GM12878 (cell line): Measurements from ENCODE around the gene PROP1. TPM values are rescaled to one million over a fixed set of nuclear protein-coding genes. Genes with fewer than 3 reads are reported as not detected.
"Not testable (repeated sequence)": the region's sequence is repeated elsewhere in the genome, so short reads cannot be mapped to it uniquely, and the experiment has no call there.

Experiments used
- ATAC-seq: fragments of 200-7000 bp; cut with Tn5 transposase; 3 replicates; pipeline ENCODE4 v1.9.1; 2020; ENCODE audit warnings: mild to moderate bottlenecking, moderate library complexity
- BruUV-seq: library from RNA; stranded (reverse); fragments of 400-500 nt; replicated peaks from 2 replicates; lab custom pipeline; 2021; lab: Mats Ljungman, UMichigan
- CTCF ChIA-PET: fragments of 300-600 bp; sonication (Branson Sonifier 250); formaldehyde crosslinking; extraction: SDS; loops from one replicate; lab custom pipeline; 2021; ENCODE audit warnings: inconsistent platforms; lab: Yijun Ruan, JAX
- POLR2A ChIA-PET: fragments of 350-600 bp; formaldehyde crosslinking; extraction: SDS; loops from one replicate; lab custom pipeline; 2021; ENCODE audit warnings: inconsistent platforms; lab: Charles Lee
- RAD21 ChIA-PET: fragments of 300-600 bp; sonication (Branson Sonifier 250); formaldehyde crosslinking; loops from one replicate; lab custom pipeline; 2023; ENCODE audit warnings: antibody characterized with exemption; ENCODE audit not compliant: unreplicated experiment; lab: Charles Lee
- SMC1A ChIA-PET: fragments of 300-600 bp; sonication (Branson Sonifier 250); formaldehyde crosslinking; loops from one replicate; lab custom pipeline; 2023; ENCODE audit not compliant: unreplicated experiment, uncharacterized antibody; lab: Charles Lee
- DNase-seq: peaks from one replicate; pipeline ENCODE4 v3.0.0-alpha.2; 2011; ENCODE audit warnings: low read depth, low spot score
- FAIRE-seq: peaks from 3 replicates; lab custom pipeline; 2011; peaks lifted over from hg19 to GRCh38; lab: Jason Lieb, UNC
- H2AFZ ChIP-seq: 2 replicates; pipeline ENCODE4 v1.6.0; 2011; ENCODE audit warnings: low read depth, low read length, control low read depth; ENCODE audit not compliant: control insufficient read depth
- H3K27ac ChIP-seq: 2 replicates; pipeline ENCODE4 v1.5.1; 2011; ENCODE audit warnings: control low read depth; ENCODE audit not compliant: control insufficient read depth, insufficient read depth
- H3K27me3 ChIP-seq, 2 experiments: replicated peaks in 1 of 2; 2 replicates each; pipeline versions ENCODE4 v1.6.0 to v1.6.1; 2011; ENCODE audit warnings: low read length in 1 of 2; ENCODE audit not compliant: control insufficient read depth in 2 of 2, insufficient read depth in 2 of 2
- H3K36me3 ChIP-seq, 2 experiments: 2 replicates each; pipeline ENCODE4 v1.5.1; 2011; ENCODE audit warnings: low read length in 1 of 2; ENCODE audit not compliant: control insufficient read depth in 2 of 2, insufficient read depth in 2 of 2
- H3K4me1 ChIP-seq: 2 replicates; pipeline ENCODE4 v1.6.1; 2011; ENCODE audit warnings: mild to moderate bottlenecking, low read length, moderate library complexity, mixed read lengths; ENCODE audit not compliant: control insufficient read depth, insufficient read depth
- H3K4me2 ChIP-seq: 2 replicates; pipeline ENCODE4 v1.6.0; 2011; ENCODE audit warnings: control low read depth; ENCODE audit not compliant: control insufficient read depth, insufficient read depth
- H3K4me3 ChIP-seq: fragments of 200-600 bp; sonication (generic); 2 replicates; pipeline ENCODE4 v1.5.1; 2016
- H3K79me2 ChIP-seq: 2 replicates; pipeline ENCODE4 v1.6.0; 2011; ENCODE audit warnings: low read length; ENCODE audit not compliant: control insufficient read depth, insufficient read depth
- H3K9ac ChIP-seq: 2 replicates; pipeline ENCODE4 v1.8.0; 2011; ENCODE audit warnings: low read length, control low read depth, mixed read lengths; ENCODE audit not compliant: control insufficient read depth, insufficient read depth
- H3K9me3 ChIP-seq: replicated peaks from 3 replicates; pipeline ENCODE4 v1.5.1; 2011; ENCODE audit warnings: mild to moderate bottlenecking, low read length; ENCODE audit not compliant: control insufficient read depth, insufficient read depth
- H4K20me1 ChIP-seq: 2 replicates; pipeline ENCODE4 v1.6.0; 2011; ENCODE audit not compliant: control insufficient read depth, insufficient read depth
- CREB1 ChIP-seq: IDR thresholded peaks from 2 replicates; pipeline ENCODE4 v1.6.1; 2012; ENCODE audit warnings: low read depth, mild to moderate bottlenecking, inconsistent platforms
- IKZF2 ChIP-seq, 2 experiments: fragments of 450-650 bp; IDR thresholded peaks; 2 replicates each; pipeline ENCODE4 v1.6.1; 2017; ENCODE audit warnings: mild to moderate bottlenecking in 2 of 2, moderate library complexity in 2 of 2
- MEF2B ChIP-seq: fragments of 450-650 bp; IDR thresholded peaks from 2 replicates; pipeline ENCODE4 v1.6.1; 2018; ENCODE audit warnings: mild to moderate bottlenecking, moderate library complexity; ENCODE audit not compliant: partially characterized antibody, poor library complexity, severe bottlenecking
- WGBS: methylation state at CpG from one replicate; pipeline ENCODE4 v1.1.6; 2016; ENCODE audit warnings: low lambda C conversion rate; ENCODE audit not compliant: insufficient replicate concordance, insufficient coverage; ENCODE audit errors: missing lambda C conversion rate; 5-methylcytosine and 5-hydroxymethylcytosine counted together
- in situ Hi-C: fragments of 300-500 bp; cut with MboI; formaldehyde crosslinking; loops from 9 replicates; pipeline ENCODE4 v1.14.3; 2018; ENCODE audit warnings: mixed read lengths
- intact Hi-C: fragments of 100-400 bp; cut with micrococcal nuclease; formaldehyde crosslinking; loops from one replicate; pipeline ENCODE4 v1.14.2; 2022; ENCODE audit not compliant: unreplicated experiment
- polyA plus RNA-seq, 11 experiments: library from polyadenylated mRNA; depleted of rRNA in 4 of 11; unstranded in 6 of 11; stranded (reverse) in 5 of 11; fragments of >200 nt; fragmentation: Nextera tagmentation in 4 of 11; fragmentation: Illumina TruSeq in 1 of 11; extraction: Ambion mirVana in 4 of 11; extraction: Trizol in 1 of 11; gene quantifications; 1 replicate in 1 of 11; 2 replicates in 10 of 11; pipeline versions ENCODE4 v1.2.1 to v1.2.3, GENCODE V29; 2011 to 2016; ENCODE audit warnings: inconsistent platforms in 2 of 11, missing spikeins in 2 of 11, low read depth in 1 of 11
- total RNA-seq, 4 experiments: library from RNA; depleted of rRNA in 3 of 4; stranded (reverse); fragments of >200 nt in 3 of 4; fragmentation: Illumina TruSeq in 1 of 4; extraction: Trizol in 1 of 4; gene quantifications; 2 replicates each; pipeline versions ENCODE4 v1.2.1 to v1.2.3, GENCODE V29; 2013 to 2021

PROP1 gene
- total and polyA plus RNA-seq, 10 of the 15 experiments (the other 5 are each of a cell fraction or from before 2014, with no cell fraction given), result not detected

DNA sequence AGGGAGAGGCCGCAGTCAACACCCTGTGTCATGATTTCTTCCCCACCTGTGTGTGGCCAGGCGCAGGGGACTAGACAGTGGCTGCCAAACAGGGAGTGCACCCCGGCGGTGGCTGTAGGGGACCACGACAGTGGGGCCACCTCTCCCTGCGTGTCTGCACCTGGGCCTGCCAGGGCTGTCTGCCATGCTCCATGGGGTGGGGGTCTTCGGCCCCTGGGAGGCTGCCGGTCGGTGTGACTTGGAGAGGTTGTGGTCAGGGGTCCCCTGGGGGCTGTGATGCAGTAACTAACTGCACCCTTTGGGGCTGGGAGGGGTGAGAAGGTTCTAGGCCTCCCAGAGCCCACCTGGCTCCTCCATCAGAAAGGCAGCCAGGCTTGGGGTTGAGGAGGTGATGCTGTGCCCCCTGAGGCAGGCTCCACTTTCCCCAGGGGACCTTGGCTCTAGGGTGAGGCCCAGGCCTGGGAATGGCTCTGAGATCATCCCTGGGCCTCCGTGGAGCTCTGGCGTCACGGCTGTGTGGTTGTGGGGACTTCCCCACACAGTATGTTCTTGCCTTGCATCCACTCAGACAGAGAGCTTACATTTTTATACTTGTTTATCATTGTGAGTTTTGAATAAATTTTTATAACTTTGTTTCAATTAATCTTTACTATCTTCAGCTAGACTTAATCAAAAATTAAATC is 50.3 kb downstream of the PROP1 start:
- intact Hi-C loops, BruUV-seq, H3K36me3 ChIP-seq, H4K20me1 ChIP-seq, H3K4me2 ChIP-seq, H3K4me1 ChIP-seq, H3K27me3 ChIP-seq, H2AFZ ChIP-seq, DNase-seq, H3K4me3 ChIP-seq, H3K9me3 ChIP-seq, RAD21 ChIA-PET, CTCF ChIA-PET, POLR2A ChIA-PET, H3K9ac ChIP-seq, SMC1A ChIA-PET, H3K79me2 ChIP-seq, H3K27ac ChIP-seq, FAIRE-seq: not testable (repeated sequence)
- 20% methylated on average over 10 of the region's 12 CpGs for WGBS
- TF ChIP-seq CREB1, result peak; percentile 66
- TF ChIP-seq IKZF2 (IDR thresholded peaks at IDR 0.05), result peak in 1 of 2 experiments; percentile 20; a peak in 1 of 4 replicates
- peak; percentile 78 for TF ChIP-seq MEF2B
- in situ Hi-C loops, result loop anchor here (5.0 kb wide), 1 partner anchor 1572 kb away; no protein-coding TSS in a partner anchor
- ATAC-seq, result peak; percentile 74

DNA sequence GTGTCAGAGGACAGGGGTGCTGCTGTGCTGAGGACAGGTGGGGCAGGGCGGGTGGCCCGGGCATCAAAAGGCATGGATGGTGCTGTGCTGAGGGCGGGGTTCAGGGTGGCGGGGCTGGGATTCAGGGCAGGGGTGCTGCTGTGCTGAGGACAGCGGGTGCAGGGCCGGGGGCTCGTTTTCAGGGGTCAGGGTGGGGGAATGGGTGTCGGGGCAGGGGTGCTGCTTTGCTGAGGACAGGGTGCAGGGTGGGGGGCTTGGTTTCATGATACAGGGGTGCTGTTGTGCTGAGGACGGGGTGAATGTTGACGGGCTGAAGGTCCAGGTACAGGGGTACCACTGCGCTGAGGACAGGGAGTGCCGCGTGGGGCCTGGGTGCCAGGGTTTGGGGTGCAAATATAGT is 50.9 kb downstream of the PROP1 start:
- H3K36me3 ChIP-seq, H2AFZ ChIP-seq, SMC1A ChIA-PET, CTCF ChIA-PET, DNase-seq, H3K4me2 ChIP-seq, H3K9me3 ChIP-seq, H3K4me3 ChIP-seq, H3K27ac ChIP-seq, H4K20me1 ChIP-seq, POLR2A ChIA-PET, H3K27me3 ChIP-seq, H3K4me1 ChIP-seq, BruUV-seq, ATAC-seq, RAD21 ChIA-PET, H3K9ac ChIP-seq, FAIRE-seq, intact Hi-C loops, H3K79me2 ChIP-seq: not testable (repeated sequence)
- in situ Hi-C loops, result loop anchor here (5.0 kb wide), 1 partner anchor 1572 kb away; no protein-coding TSS in a partner anchor
- 97% methylated on average over 6 of the region's 13 CpGs for WGBS
